ENCODE measurements around the gene ANXA9. TPM values are rescaled to one million over a fixed set of nuclear protein-coding genes. Genes with fewer than 3 reads are reported as not detected.

ANXA9 gene
- total RNA-seq, 1 experiment from 2014 or later, result 1.2 TPM

DNA sequence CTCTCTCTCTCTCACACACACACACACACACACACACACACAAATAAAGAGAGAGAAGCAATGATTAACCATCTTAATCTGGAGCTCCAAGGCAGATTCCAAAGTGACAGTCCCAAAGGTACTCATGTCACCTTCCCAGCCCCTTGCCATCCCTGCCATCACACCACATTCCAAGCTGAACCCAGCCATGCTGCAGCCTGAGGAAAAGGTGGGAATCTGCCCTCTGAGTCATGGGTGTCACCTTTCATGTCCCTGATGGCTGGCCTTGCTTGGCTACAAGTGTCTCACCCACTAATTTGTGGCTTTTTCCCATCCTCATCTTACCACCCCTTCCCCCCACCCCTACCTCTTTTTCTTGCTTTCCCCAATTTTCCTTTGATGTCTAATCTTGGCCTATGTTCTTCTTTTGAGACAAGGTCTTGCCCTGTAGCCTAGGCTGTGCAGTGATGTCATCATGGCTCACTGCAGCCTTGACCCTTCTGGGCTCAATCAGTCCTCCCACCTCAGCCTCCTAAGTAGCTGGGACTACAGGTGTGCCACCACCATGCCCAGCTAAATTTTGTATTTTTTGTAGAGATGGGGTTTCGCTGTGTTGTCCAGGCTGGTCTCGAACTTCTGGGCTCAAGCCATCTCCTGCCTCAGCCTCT, 3.2 kb downstream of the ANXA9 start:
- in situ Hi-C loops (cut with HindIII; ENCODE audit: low pct_unique_long_range_greater_than_20kb, low sequenced_read_pairs) (no loop called here), intact Hi-C loops (cut with micrococcal nuclease; ENCODE audit: unreplicated experiment) (no loop called here)
- H3K36me3 ChIP-seq (ENCODE audit: control insufficient read depth, insufficient read depth, low read length), result no peaks in the 10 kb centered on the region
- peaks cover 16% of the 10 kb centered on the region for H3K4me1 ChIP-seq (ENCODE audit: control insufficient read depth, insufficient read depth, low read length)
- ChIA-PET POLR2A (no interaction called here), CTCF (interaction anchor here (2.1 kb wide), 1 partner anchor 11 kb away, joined by 8 read pairs; no protein-coding TSS in a partner anchor)
- no peaks in the 10 kb centered on the region for H3K27me3 ChIP-seq (ENCODE audit: control insufficient read depth, insufficient read depth, low read length)
- no peak for DNase-seq (ENCODE audit: low read depth, low spot score)
- no peak overlapping the region for H3K27ac ChIP-seq (ENCODE audit: low read length)
- H3K9me3 ChIP-seq (ENCODE audit: control insufficient read depth, insufficient read depth, low read depth, low read length), result no peaks in the 10 kb centered on the region
- ATAC-seq, result no peak
- H3K4me3 ChIP-seq (ENCODE audit: low read depth in 2 of 2, low read length in 2 of 2), result no peak overlapping the region
- no TSS peak for BruUV-seq (replicated peaks)
- TF ChIP-seq, protein P1, sequence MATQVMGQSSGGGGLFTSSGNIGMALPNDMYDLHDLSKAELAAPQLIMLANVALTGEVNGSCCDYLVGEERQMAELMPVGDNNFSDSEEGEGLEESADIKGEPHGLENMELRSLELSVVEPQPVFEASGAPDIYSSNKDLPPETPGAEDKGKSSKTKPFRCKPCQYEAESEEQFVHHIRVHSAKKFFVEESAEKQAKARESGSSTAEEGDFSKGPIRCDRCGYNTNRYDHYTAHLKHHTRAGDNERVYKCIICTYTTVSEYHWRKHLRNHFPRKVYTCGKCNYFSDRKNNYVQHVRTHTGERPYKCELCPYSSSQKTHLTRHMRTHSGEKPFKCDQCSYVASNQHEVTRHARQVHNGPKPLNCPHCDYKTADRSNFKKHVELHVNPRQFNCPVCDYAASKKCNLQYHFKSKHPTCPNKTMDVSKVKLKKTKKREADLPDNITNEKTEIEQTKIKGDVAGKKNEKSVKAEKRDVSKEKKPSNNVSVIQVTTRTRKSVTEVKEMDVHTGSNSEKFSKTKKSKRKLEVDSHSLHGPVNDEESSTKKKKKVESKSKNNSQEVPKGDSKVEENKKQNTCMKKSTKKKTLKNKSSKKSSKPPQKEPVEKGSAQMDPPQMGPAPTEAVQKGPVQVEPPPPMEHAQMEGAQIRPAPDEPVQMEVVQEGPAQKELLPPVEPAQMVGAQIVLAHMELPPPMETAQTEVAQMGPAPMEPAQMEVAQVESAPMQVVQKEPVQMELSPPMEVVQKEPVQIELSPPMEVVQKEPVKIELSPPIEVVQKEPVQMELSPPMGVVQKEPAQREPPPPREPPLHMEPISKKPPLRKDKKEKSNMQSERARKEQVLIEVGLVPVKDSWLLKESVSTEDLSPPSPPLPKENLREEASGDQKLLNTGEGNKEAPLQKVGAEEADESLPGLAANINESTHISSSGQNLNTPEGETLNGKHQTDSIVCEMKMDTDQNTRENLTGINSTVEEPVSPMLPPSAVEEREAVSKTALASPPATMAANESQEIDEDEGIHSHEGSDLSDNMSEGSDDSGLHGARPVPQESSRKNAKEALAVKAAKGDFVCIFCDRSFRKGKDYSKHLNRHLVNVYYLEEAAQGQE (IDR thresholded peaks at IDR 0.05; ENCODE audit: insufficient read depth in 1 of 2, low read depth in 2 of 2, low read length in 1 of 2), result no peak
- TF ChIP-seq SIN3A (IDR thresholded peaks at IDR 0.05; ENCODE audit: borderline replicate concordance, insufficient read depth, low read depth, low read length) (no peak), TCF7L2 (IDR thresholded peaks at IDR 0.05; ENCODE audit: low read depth, low read length) (no peak), CTCF (IDR thresholded peaks at IDR 0.05) (no peak), POLR2AphosphoS5 (IDR thresholded peaks at IDR 0.05; ENCODE audit: low read depth, low read length) (no peak)

GRCh38 chr1:150987924-150988323, 5.8 kb downstream of the ANXA9 start:
- POLR2A ChIA-PET, result no interaction called here
- no peak for ATAC-seq
- no peak for TF ChIP-seq POLR2AphosphoS5 (IDR thresholded peaks at IDR 0.05; ENCODE audit: low read depth, low read length)
- TF ChIP-seq TCF7L2 (IDR thresholded peaks at IDR 0.05; ENCODE audit: low read depth, low read length), result no peak
- TF ChIP-seq SIN3A (IDR thresholded peaks at IDR 0.05; ENCODE audit: borderline replicate concordance, insufficient read depth, low read depth, low read length), result no peak
- TF ChIP-seq, protein P1 (IDR thresholded peaks at IDR 0.05; ENCODE audit: insufficient read depth in 1 of 2, low read depth in 2 of 2, low read length in 1 of 2), result no peak
- TF ChIP-seq CTCF (IDR thresholded peaks at IDR 0.05), result no peak
- in situ Hi-C loops (cut with HindIII; ENCODE audit: low pct_unique_long_range_greater_than_20kb, low sequenced_read_pairs), result no loop called here
- no peak for DNase-seq (ENCODE audit: low read depth, low spot score)
- Histone ChIP-seq H3K4me1 (ENCODE audit: control insufficient read depth, insufficient read depth, low read length) (no peaks in the 10 kb centered on the region), H3K27me3 (ENCODE audit: control insufficient read depth, insufficient read depth, low read length) (no peaks in the 10 kb centered on the region), H3K9me3 (ENCODE audit: control insufficient read depth, insufficient read depth, low read depth, low read length) (no peaks in the 10 kb centered on the region), H3K27ac (ENCODE audit: low read length) (no peak overlapping the region), H3K36me3 (ENCODE audit: control insufficient read depth, insufficient read depth, low read length) (no peaks in the 10 kb centered on the region), H3K4me3 (ENCODE audit: low read depth in 2 of 2, low read length in 2 of 2) (no peak overlapping the region)
- BruUV-seq (replicated peaks), result no TSS peak
- intact Hi-C loops (cut with micrococcal nuclease; ENCODE audit: unreplicated experiment), result no loop called here
- CTCF ChIA-PET, result no interaction called here

All from Panc1 (cell line).